Measurements from ENCODE around the gene DCAF5.

DNA sequence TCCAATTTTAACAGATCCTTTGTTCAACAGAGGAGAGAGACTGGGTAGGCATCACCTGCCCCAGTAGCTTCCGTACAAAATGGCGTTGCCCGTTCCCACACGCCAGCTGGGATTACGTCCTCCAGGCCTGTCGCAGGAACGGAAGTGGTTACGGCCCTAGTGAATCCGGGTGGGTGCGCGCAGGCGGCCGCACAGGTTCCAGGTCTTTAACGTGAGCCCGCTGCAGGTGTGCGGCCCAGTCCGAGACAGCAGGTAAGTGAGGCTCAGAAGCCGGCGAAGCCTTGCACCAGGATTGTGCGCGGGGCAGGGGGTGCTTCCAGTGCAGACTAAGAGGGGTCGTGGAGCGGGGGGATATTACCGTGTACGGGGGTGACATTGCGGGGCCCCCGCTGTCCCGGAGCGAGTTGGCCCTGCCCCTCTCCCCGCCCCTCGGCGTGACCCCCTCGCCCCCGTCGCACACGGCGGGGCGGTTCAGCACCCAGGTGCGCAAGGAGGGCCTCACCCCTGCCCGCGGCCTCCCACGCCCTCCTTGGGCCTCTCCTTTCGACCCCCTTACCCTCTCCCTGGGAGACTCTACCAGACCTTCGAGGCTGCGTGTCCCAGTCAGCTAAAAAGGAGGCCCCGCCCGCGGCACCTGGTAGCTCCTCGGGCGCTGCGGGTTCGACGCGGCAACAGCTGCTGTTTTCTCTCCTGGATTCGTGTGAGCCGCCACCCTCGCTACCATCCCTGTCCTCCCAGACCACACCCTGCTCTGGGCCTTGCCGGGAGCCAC lies 38.6 kb upstream of the DCAF5 start, which contains the start of gene EXD2:
- TF ChIP-seq, protein P1, sequence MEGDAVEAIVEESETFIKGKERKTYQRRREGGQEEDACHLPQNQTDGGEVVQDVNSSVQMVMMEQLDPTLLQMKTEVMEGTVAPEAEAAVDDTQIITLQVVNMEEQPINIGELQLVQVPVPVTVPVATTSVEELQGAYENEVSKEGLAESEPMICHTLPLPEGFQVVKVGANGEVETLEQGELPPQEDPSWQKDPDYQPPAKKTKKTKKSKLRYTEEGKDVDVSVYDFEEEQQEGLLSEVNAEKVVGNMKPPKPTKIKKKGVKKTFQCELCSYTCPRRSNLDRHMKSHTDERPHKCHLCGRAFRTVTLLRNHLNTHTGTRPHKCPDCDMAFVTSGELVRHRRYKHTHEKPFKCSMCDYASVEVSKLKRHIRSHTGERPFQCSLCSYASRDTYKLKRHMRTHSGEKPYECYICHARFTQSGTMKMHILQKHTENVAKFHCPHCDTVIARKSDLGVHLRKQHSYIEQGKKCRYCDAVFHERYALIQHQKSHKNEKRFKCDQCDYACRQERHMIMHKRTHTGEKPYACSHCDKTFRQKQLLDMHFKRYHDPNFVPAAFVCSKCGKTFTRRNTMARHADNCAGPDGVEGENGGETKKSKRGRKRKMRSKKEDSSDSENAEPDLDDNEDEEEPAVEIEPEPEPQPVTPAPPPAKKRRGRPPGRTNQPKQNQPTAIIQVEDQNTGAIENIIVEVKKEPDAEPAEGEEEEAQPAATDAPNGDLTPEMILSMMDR (conservative IDR thresholded peaks at IDR 0.05), result no peak
- no peak for TF ChIP-seq EZH2 (IDR thresholded peaks at IDR 0.05; ENCODE audit: low read depth)
